ENCODE data around the gene GATA2.

The GATA2 gene

DNA sequence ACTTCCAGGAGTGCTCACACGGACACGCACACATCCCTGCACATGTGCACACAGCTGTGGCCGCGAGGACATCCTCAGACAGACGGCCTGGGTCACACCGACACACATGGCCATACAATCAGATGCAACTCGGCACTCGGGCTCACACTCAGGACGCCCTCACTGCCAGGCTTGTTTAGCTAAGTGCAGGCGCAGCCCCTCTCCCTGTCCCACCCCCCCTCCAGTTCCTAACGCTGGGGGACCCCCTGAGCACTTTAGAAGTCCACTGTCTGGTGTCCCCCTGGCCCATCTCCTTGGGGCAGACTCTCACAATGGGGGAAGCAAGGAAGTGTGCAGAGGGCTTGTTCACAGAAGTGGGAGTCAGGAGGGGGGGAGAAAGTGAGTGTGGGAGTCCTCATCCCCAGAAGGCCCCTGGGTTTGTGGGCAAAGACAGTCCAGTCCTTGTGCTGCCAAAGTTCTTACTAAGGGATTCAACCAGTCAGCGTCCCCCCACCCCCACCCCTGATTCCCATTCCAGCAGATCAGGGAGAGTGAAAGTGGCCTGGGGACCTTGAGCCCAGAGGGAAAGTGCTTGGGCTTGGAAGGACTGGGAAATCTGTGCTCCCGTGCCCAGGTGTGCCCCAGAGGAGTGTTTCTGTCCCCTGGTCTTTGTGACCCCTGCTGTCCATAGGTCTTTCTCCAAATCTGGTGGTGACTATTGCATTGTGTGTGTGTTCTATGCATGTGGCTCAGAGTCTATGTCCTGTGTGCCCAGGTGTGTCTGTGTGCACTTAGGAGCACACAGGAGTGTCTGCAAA is 767 bp upstream of the GATA2 start:
- TF ChIP-seq, protein P1, sequence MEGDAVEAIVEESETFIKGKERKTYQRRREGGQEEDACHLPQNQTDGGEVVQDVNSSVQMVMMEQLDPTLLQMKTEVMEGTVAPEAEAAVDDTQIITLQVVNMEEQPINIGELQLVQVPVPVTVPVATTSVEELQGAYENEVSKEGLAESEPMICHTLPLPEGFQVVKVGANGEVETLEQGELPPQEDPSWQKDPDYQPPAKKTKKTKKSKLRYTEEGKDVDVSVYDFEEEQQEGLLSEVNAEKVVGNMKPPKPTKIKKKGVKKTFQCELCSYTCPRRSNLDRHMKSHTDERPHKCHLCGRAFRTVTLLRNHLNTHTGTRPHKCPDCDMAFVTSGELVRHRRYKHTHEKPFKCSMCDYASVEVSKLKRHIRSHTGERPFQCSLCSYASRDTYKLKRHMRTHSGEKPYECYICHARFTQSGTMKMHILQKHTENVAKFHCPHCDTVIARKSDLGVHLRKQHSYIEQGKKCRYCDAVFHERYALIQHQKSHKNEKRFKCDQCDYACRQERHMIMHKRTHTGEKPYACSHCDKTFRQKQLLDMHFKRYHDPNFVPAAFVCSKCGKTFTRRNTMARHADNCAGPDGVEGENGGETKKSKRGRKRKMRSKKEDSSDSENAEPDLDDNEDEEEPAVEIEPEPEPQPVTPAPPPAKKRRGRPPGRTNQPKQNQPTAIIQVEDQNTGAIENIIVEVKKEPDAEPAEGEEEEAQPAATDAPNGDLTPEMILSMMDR (IDR thresholded peaks at IDR 0.05; ENCODE audit: control insufficient read depth, insufficient read depth, low read depth, low read length, missing control alignments), result no peak
- DNase-seq (ENCODE audit: low read depth), result no peak
- no peak overlapping the region for H3K4me3 ChIP-seq (ENCODE audit: control insufficient read depth, low read depth, low read length)

DNA sequence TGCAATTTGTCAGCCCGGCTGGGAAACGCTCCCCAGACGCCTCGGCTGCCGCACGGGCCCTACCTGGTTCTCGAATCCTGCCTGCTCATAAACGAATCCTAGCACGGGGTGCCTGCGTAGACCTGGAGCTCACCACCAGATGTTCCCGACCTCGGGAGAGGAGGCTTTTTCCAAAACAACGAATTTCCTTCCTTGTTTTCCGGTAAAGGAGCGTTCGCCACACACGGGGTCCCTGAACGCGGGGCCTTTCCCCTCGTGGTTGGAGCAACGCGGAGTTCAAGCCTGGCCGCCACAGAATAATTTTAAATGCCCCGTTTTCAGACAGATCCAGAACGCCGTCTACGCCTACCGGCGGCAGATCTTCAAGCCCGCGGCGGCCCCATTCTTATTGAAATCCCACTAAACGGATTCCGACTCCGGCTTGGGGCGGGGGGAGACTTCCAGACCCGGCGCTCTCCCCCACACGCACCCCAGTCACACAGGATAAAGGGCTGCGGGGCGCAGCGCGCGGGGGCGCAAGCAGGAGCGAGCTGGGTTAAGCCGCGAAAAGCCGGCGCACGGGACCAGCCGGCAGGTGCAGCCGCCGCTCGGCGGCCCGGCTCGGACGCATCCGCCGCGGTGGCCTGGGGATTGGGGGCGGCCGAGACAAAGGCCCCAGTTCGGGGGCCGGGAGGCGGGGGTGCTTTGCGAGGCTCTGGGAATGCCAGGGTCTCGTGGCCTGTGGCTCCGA is 895 bp downstream of the GATA2 start:
- DNase-seq (ENCODE audit: low read depth), result no peak
- TF ChIP-seq, protein P1 (IDR thresholded peaks at IDR 0.05; ENCODE audit: control insufficient read depth, insufficient read depth, low read depth, low read length, missing control alignments), result no peak
- H3K4me3 ChIP-seq (ENCODE audit: control insufficient read depth, low read depth, low read length), result no peak overlapping the region

DNA sequence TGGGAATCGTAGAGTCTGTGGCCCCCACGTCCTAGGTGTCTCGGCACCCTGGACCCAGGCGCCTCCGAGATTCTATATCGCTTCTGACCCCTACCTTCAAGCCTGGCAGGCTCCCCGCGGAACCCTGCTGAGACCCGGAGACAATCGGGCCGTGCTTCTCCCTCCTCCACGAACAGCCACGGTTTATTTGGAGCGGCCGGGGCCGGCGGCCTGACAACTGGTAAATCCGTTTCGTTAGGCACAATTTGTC is 1.4 kb downstream of the GATA2 start:
- DNase-seq (ENCODE audit: low read depth), result no peak
- TF ChIP-seq, protein P1 (IDR thresholded peaks at IDR 0.05; ENCODE audit: control insufficient read depth, insufficient read depth, low read depth, low read length, missing control alignments), result no peak
- no peak overlapping the region for H3K4me3 ChIP-seq (ENCODE audit: control insufficient read depth, low read depth, low read length)

DNA sequence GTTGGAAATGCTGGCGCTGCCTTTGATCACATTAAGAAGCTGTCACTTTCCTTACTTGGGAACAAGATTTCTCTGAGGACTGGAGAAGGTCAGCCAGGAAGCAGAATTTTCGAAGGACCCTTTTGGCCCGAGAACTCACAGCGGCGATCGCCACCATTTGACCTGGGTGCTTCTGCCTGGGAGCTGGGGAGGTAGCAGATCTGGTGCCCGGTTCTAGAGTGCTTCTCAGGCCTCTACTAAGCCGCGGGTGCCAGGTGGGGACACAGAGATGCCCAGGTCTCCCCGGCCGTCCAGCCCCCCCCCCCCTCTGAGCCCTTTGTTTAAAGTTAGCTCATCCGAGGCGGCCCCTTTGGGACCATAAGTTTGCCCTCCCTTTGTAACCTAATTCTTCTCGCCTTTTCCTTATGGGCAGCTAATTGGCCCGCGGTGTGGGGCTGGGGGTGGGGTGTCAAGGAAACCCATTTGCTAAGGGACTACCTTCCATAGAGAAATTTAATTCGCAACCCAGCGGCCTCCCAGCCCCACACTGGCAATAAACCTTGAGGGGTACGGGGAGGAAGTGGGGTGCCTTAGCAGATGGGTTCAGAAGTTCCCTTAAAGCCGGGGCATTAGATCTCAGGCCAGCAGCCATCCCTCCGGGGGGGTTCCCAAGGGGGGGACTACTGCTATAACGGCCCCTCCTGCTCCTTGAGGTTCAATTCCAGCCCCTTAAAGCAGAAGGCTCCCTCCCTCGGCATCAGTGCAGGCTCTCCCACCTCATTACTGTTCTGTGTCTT is 1.9 kb downstream of the GATA2 start:
- no peak for DNase-seq (ENCODE audit: low read depth)
- TF ChIP-seq, protein P1 (IDR thresholded peaks at IDR 0.05; ENCODE audit: control insufficient read depth, insufficient read depth, low read depth, low read length, missing control alignments), result no peak
- no peak overlapping the region for H3K4me3 ChIP-seq (ENCODE audit: control insufficient read depth, low read depth, low read length)

DNA sequence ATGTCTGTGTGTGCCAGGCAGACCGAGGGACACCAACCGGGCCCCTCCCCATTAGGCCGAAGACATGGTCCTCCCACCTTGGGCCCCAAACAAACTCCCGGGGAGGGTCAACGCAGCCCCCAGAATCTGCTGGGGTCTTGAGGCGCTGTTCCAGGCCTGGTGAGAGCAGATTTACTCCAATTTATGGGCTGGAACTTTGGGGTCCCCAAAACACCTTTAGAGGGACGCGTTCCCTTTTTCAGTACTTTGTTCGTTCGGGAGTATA is 2.4 kb downstream of the GATA2 start:
- no peak for DNase-seq (ENCODE audit: low read depth)
- H3K4me3 ChIP-seq (ENCODE audit: control insufficient read depth, low read depth, low read length), result peak overlapping the region; percentile 52
- TF ChIP-seq, protein P1 (IDR thresholded peaks at IDR 0.05; ENCODE audit: control insufficient read depth, insufficient read depth, low read depth, low read length, missing control alignments), result no peak

DNA sequence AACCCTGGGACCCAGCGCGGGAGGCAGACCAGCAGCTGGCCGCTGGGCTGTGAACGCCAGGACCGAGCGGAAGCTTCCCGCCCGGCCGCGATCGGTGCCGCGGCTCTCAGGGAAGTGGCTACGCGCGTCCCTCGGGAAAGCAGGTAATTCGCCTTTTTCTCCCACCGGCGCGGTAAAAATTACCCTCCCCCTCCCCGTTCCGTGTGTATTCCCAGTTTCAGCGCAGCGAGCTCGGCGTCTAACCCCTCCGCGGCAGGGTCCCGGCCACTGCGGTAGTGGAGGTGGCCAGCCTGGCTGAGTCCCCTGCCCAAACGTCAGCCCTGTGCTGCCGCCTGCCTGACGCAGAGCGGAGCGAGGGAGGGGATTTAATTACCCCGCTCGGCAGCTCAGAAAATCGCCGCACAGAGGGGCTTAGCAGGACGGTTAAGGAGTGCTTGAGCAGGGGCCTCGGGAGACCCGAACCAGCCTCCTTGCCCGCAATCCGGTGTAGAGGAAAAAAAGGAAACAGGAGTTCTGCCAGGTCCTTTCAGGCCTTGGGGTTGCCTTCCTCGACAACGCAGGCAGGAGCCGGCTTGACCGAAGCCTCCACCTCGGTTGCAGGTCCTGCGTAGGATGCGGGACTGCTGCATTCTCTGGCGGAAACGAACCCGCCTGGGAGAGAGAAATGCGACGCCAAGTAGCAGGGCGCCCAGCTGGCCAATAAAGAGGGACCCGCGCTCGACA is 2.9 kb downstream of the GATA2 start:
- no peak for DNase-seq (ENCODE audit: low read depth)
- H3K4me3 ChIP-seq (ENCODE audit: control insufficient read depth, low read depth, low read length), result peak overlapping the region; percentile 52

More for the DNA sequence above, 2.9 kb downstream of the GATA2 start:
- TF ChIP-seq, protein P1 (IDR thresholded peaks at IDR 0.05; ENCODE audit: control insufficient read depth, insufficient read depth, low read depth, low read length, missing control alignments), result no peak

Measured in AG09309 (cell line).